NK-92 (cell line): ENCODE measurements around the gene EFNA1.
"Not testable (repeated sequence)": the region's sequence is repeated elsewhere in the genome, so short reads cannot be mapped to it uniquely, and the experiment has no call there.

Source experiments
- DNase-seq: peaks from one replicate; lab custom pipeline; 2025; ENCODE audit not compliant: unreplicated experiment; lab: John Stamatoyannopoulos, UW

EFNA1 gene

GRCh38 chr1:155145491-155145890 is 17.8 kb downstream of the EFNA1 start:
- no peak for DNase-seq

- DNase-seq = not testable (repeated sequence)
Observed at GRCh38 chr1:155155996-155156643, 28.4 kb downstream of the EFNA1 start.

- no peak for DNase-seq
Observed at GRCh38 chr1:155158991-155159390, 31.3 kb downstream of the EFNA1 start.

- DNase-seq = no peak
Observed at GRCh38 chr1:155160128-155160527, 32.5 kb downstream of the EFNA1 start.

- not testable (repeated sequence) for DNase-seq
Observed at GRCh38 chr1:155162631-155163030, 35.0 kb downstream of the EFNA1 start.

GRCh38 chr1:155163785-155164184 is 36.1 kb downstream of the EFNA1 start:
- DNase-seq = not testable (repeated sequence)

- DNase-seq = not testable (repeated sequence)
Observed at GRCh38 chr1:155164625-155165024, 36.9 kb downstream of the EFNA1 start.

- DNase-seq = no peak
Observed at GRCh38 chr1:155166051-155166470, 38.4 kb downstream of the EFNA1 start.

- DNase-seq = no peak
Observed at GRCh38 chr1:155166471-155167165, 38.9 kb downstream of the EFNA1 start.

- no peak for DNase-seq
Observed at GRCh38 chr1:155167166-155168104, 39.8 kb downstream of the EFNA1 start.

- DNase-seq = not testable (repeated sequence)
Observed at GRCh38 chr1:155168105-155168445, 40.4 kb downstream of the EFNA1 start.

GRCh38 chr1:155168456-155169210 is 41.0 kb downstream of the EFNA1 start:
- no peak for DNase-seq

GRCh38 chr1:155169541-155169940 is 41.9 kb downstream of the EFNA1 start:
- DNase-seq = no peak

- DNase-seq = no peak
Observed at GRCh38 chr1:155170101-155170785, 42.6 kb downstream of the EFNA1 start.

- no peak for DNase-seq
Observed at GRCh38 chr1:155170806-155171205, 43.1 kb downstream of the EFNA1 start.

GRCh38 chr1:155171836-155172731 is 44.4 kb downstream of the EFNA1 start:
- DNase-seq = no peak

- peak; percentile 59 for DNase-seq
Observed at GRCh38 chr1:155172732-155173477, 45.2 kb downstream of the EFNA1 start, which contains the start of gene KRTCAP2. Gene KRTCAP2, minus strand, starts transcription at chr1:155173304. Its CDS starts 80 bp downstream, at chr1:155173224.
